Mesenteric fat pad (tissue), 1 donor: ENCODE measurements around the gene ALOX15. TPM values are rescaled to one million over a fixed set of nuclear protein-coding genes. Genes with fewer than 3 reads are reported as not detected.

Source experiments
- total RNA-seq: library from RNA; stranded (reverse); fragmentation: NEBNext Ultra II Directional; extraction: Animal tissue kit (Norgen Biotek cat#: 25700); gene quantifications from one replicate; pipeline ENCODE4 v1.2.1, GENCODE V29; 2021
- donor health status: DM: yes; HTN: yes; CAD: no.

Gene ALOX15
- total RNA-seq, 1 donor from 2014 or later, result not detected

Other genes starting within 250 kb of the ALOX15 start
- not detected for gene SPNS3, start 207.7 kb downstream of the ALOX15 start, total RNA-seq
- gene SPNS2, start 142.8 kb downstream of the ALOX15 start, total RNA-seq, result 18.6 TPM
- gene MYBBP1A, start 86.3 kb downstream of the ALOX15 start, total RNA-seq, result 54.0 TPM
- not detected for gene GGT6, start 81.1 kb downstream of the ALOX15 start, total RNA-seq
- 0.74 TPM for gene SMTNL2, start 57.1 kb downstream of the ALOX15 start, total RNA-seq
- 29.3 TPM for gene PELP1, start 62.5 kb upstream of the ALOX15 start, total RNA-seq
- 131 TPM for gene ARRB2, start 69.0 kb upstream of the ALOX15 start, total RNA-seq
- 16.1 TPM for gene MED11, start 89.8 kb upstream of the ALOX15 start, total RNA-seq
- 2.9 TPM for gene ZMYND15, start 98.2 kb upstream of the ALOX15 start, total RNA-seq
- gene CXCL16, start 98.2 kb upstream of the ALOX15 start, total RNA-seq, result 51.3 TPM
- gene TM4SF5, start 130.2 kb upstream of the ALOX15 start, total RNA-seq, result not detected
- 6.9 TPM for gene VMO1, start 144.7 kb upstream of the ALOX15 start, total RNA-seq
- not detected for gene GLTPD2, start 147.3 kb upstream of the ALOX15 start, total RNA-seq
- 109 TPM for gene PSMB6, start 154.5 kb upstream of the ALOX15 start, total RNA-seq
- 22.8 TPM for gene PLD2, start 165.5 kb upstream of the ALOX15 start, total RNA-seq
- 60.3 TPM for gene MINK1, start 191.7 kb upstream of the ALOX15 start, total RNA-seq